Esophagus muscularis mucosa (tissue), 4 donors: Measurements from ENCODE around the gene OGFR.

ENCODE experiments used
- EP300 ChIP-seq: sonication (generic); formaldehyde crosslinking; IDR thresholded peaks from one replicate; pipeline ENCODE4 v1.6.1; 2017; ENCODE audit warnings: antibody characterized with exemption
- POLR2A ChIP-seq: fragments of 450-650 bp; IDR thresholded peaks from one replicate; pipeline ENCODE4 v1.6.1; 2017; ENCODE audit warnings: antibody characterized with exemption, moderate library complexity, mild to moderate bottlenecking, low read depth
- TF ChIP-seq, protein P1 (sequence below), 3 experiments: fragments of 200-600 bp in 2 of 3; fragments of 450-650 bp in 1 of 3; sonication (generic) in 2 of 3; IDR thresholded peaks; one replicate each; pipeline ENCODE4 v1.5.1; 2017 to 2019; ENCODE audit warnings: antibody characterized with exemption in 3 of 3, mild to moderate bottlenecking in 2 of 3, moderate library complexity in 1 of 3

DNA sequence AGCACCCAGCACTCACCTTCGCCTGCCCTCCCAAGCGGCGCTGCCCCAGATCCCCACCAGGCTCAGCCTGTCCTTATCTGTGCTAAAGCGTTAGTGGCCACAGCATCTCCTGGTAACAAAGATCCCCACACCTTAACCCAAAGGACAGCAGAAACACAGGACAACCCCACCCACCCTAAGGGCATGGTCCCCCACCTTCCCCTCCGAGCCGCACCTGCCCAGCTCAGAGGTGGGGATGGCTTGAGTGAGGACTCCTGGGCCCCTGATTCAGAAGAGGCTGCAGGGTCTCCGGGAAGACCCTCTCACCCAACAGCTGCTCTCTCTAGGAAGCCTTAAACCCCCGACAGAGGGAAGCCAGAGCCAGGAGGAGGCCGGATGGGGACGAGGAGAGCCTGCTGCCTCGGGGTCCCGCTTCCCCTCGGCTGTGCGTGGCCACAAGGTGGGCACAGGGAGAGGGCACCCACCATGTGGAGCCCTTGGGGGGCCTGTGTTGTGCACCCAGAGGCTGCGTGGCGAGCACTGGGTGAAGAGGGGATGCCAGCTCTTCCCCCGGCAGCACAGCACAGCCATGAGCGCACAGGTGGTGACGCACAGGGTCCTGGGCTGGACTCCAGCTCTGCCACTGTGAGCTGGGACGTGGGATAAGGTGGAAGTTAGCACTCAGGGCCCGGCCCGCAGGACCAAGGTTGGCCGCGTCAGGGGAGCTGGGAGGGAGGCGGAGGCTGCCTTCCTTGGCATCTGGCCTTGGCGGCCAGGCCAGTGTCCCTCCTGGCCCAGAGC lies 40.3 kb upstream of the OGFR start:
- TF ChIP-seq, protein P1, sequence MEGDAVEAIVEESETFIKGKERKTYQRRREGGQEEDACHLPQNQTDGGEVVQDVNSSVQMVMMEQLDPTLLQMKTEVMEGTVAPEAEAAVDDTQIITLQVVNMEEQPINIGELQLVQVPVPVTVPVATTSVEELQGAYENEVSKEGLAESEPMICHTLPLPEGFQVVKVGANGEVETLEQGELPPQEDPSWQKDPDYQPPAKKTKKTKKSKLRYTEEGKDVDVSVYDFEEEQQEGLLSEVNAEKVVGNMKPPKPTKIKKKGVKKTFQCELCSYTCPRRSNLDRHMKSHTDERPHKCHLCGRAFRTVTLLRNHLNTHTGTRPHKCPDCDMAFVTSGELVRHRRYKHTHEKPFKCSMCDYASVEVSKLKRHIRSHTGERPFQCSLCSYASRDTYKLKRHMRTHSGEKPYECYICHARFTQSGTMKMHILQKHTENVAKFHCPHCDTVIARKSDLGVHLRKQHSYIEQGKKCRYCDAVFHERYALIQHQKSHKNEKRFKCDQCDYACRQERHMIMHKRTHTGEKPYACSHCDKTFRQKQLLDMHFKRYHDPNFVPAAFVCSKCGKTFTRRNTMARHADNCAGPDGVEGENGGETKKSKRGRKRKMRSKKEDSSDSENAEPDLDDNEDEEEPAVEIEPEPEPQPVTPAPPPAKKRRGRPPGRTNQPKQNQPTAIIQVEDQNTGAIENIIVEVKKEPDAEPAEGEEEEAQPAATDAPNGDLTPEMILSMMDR (IDR thresholded peaks at IDR 0.05), result no peak
- TF ChIP-seq EP300 (no peak), POLR2A (no peak)
